Stimulated activated CD4-positive, alpha-beta T cell treated with anti-CD3 and anti-CD28 coated beads, Interleukin-2, amount 100 ng/mL, for 24 hours (primary cell): ENCODE measurements around the gene RASD1.

ENCODE experiments used
- DNase-seq, 2 donors: peaks; one replicate each; pipeline ENCODE4 v3.0.0-alpha.2; 2020

RASD1 gene

GRCh38 chr17:17526369-17526768 lies 30.2 kb upstream of the RASD1 start:
- no peak for DNase-seq

- DNase-seq = no peak
These were observed 29.8 kb upstream of the RASD1 start for GRCh38 chr17:17525956-17526355.

GRCh38 chr17:17525311-17525710 lies 29.1 kb upstream of the RASD1 start:
- DNase-seq = no peak

GRCh38 chr17:17523731-17524490 lies 27.7 kb upstream of the RASD1 start:
- DNase-seq = no peak

DNA sequence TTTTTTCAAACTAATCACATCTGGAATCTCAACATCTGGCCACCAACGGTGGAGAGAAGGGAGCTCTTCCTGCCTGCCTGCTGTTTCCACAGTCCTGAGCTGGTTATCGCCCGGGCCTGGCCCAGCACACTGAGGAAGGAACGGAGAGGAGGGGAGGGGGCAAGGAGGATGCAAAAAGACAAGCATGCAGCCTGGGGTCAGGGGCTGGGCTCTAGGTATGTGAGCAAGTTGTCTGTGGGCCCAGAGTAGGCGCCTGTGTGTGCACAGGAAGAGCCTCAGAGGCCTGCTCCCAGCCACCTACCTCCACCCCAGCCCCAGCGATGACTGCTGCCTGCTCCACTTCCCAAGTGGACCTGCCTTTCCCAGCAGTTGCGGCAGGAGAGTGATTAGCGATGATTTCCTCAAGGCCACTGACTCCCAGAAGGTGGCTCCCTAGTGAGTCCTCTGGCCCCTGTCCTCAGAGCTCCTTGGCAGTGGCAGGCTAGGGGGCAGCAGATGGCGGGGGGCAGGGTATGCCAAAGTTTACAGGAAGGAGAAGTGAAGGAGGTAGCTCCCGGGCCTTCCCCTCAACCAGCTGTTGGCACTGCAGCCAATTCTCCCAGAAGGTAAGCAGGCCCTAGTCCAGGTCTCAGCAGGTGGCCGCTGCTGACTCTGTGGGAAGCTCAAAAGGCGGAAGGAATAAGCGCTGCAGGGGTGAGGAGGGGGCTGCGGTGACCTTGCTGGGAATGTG lies 27.0 kb upstream of the RASD1 start:
- no peak for DNase-seq

- DNase-seq = no peak
These were observed 24.5 kb upstream of the RASD1 start for GRCh38 chr17:17520599-17521232.

DNA sequence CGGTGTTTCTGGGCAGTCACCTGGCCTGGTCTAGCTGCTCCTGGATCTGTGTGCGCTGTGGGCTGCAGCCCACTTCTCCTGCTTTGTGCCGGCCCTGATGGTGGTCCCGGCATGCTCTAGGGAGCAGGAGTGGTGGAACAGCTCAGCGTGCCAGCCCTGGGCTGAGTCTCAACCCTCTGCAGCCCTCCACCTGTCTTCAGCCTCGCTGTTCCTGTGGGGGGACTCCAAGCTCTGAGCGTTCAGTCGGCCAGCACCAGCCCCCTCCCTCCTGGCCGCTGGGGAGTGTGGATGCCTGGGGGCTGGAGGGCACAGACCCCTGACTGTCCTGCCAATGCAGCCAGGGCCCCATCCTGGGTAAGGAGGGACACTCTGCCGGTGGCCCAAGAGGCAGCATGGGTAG lies 23.7 kb upstream of the RASD1 start:
- DNase-seq = no peak

DNA sequence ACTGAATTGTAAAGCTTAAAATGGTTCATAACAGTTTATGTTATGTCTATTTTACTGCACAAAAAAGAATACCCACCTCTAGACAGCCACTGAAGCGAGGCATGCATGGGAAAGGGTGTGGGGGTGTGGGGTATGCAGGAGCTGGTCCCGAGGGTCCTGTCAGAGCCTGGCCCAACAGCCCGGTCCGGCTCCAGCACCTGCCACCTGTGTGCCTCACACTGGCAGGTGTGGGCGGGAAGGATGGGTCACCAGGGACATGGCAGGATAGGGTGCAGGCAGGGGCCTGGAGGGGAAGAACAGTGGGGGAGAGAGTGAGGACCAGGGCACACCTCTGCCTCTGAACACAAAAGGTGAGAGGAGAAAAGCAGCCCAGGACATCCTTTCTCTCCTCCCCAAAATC lies 22.8 kb upstream of the RASD1 start:
- DNase-seq = no peak

- no peak for DNase-seq
These were observed 21.8 kb upstream of the RASD1 start for GRCh38 chr17:17518014-17518413.

- DNase-seq = no peak
These were observed 20.9 kb upstream of the RASD1 start for GRCh38 chr17:17516941-17517720.

- DNase-seq = no peak
These were observed 20.0 kb upstream of the RASD1 start for GRCh38 chr17:17515934-17516930.

DNA sequence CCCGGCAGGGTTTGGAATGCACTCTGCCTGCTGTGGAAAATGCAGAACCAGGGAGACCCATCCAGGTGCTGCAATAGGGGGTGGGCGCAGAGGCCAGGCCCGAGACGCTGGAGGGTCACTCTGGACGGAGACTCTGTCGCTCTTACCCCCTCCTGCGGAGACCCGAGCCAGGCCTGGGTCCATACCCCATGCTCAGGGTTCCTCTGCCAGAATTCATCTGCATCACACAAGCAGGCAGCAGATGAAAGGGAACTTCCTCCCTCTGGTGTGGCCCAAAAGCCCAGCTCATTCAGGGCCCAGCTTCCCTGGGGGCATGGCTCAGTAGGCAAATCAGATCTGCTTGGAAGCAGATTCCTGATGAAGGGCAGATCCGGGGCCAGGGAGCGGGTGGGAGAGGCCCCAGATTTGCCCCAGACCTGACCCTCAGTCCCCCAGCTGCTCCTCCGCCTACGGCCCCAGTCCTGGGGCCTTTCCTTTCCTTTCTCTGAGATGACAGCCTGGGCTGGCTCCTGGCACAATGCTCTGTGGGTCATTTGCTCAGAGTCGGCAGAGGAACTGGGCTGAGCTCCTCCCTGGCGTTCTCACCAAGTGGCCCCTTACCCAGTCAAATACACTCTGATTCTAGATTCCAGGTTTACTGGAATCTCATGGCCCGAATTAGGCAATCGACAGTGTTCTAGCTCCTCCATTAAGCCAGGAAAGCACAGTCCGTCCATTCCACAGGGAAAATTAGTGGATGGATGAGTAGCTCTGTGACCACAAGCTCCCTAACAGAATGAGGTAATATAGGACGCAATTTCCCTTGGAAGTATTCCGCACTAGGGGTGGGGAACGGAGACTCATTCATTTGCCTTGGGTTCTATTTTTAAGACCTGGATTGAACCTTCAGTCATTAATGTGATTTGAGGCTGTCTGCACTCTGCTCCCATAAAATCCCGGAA lies 19.1 kb upstream of the RASD1 start:
- DNase-seq = no peak

- DNase-seq = no peak
These were observed 18.3 kb upstream of the RASD1 start for GRCh38 chr17:17514361-17514992.

DNA sequence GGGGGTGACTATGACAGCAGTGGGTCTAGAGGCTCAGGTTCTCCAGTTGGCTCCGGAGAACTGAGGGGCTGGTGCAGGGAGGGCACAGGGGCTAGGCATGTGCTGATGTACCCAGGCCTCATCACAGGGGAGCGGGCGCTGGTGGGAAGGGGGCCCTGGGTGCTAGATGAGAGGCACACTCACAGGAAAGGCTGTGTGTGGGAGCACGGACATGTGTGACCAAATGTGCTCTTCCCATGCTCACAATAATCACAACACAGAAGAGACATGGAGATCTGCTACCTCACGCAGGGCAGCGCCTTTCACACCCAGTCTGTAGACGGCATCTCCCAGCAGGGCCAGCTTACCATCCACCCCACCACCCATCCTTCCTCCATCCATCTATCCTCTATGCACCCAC lies 17.4 kb upstream of the RASD1 start:
- DNase-seq = no peak

DNA sequence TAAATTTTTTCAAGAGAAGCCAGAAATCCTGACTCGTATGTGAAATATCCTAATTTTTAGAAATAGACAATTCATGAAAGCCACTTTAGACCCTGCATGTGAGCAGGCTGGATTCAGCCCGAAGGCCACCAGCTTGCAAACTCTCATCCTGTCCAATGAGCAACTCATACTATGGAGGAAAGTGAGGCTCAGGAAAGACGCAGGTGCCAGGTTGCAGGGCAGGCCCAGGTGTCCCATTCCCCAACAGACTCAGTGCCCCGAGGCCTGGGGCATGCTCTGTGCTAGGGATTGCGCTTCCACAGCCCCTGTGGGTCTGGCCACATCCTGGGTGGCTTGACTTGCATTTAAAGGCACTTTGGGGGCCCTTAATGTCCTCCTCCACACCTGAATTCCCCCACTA lies 16.7 kb upstream of the RASD1 start:
- DNase-seq = no peak

DNA sequence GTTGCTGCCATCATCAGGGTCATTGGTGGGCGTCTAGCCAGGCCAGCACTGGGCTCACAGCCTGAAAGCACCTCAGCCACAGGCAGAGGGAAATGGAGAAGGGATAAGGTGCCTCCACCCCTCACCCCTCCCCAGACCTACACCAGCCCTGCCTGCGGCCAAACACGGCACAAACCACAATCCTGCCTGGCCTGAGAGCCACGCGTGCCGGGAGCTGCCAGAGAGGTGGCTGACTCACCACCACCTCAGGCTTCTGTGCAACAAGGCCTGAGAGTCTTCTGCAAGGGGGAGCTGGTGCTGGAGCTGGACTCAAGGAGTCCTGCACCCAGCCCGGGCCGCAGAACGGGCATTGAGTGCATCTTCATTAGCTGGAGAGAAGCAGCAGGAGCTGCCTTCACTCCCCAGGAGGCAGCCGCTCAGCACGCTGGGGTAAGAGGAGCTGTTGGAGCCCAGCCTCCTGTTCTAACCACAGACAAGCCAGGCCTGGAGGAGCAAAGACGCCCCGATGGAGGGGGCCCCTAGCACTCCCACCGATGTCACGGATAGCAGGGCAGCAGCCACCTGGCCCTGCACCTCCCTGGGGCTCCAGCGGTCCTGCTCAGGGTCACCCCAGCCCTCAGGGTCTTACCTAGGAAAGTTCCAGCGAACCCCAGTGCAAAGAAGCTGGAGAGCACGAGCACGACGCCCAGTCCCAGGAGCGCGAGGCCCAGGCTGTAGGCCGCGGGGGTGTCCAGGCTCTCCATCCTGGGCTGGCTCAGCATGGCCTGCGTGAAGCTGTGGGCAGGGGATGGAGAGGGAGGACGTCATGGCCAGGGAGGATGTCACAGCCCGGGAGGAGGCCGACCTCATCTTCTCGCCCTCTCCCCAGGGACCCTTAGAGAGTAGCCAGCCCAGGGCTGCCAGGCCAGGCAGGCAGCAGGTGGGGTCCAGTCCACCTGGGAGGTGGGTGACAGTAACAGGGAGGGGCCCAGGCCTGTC lies 16.0 kb upstream of the RASD1 start:
- DNase-seq = no peak

DNA sequence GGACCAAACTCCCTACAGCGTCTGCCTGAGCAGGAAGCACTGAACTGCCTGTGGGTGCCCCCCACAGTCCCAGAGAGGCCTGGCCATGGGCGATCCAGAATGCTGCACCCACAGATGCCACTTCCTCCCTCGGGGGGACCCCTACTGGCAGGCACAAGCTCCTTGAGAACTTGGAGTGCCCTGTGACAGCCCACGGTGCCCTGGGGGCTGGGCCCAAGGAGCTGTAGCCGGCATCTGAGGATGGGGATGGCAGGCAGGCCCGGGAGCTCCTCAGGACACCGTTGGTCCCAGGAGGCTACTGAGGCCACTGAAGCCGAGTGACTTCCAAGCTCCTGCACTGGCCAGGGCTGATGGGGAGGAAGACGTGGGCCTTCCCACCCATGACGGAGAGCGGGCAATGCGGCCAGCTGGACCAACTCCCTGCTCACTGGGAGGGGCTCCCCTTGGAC lies 15.1 kb upstream of the RASD1 start:
- no peak for DNase-seq

DNA sequence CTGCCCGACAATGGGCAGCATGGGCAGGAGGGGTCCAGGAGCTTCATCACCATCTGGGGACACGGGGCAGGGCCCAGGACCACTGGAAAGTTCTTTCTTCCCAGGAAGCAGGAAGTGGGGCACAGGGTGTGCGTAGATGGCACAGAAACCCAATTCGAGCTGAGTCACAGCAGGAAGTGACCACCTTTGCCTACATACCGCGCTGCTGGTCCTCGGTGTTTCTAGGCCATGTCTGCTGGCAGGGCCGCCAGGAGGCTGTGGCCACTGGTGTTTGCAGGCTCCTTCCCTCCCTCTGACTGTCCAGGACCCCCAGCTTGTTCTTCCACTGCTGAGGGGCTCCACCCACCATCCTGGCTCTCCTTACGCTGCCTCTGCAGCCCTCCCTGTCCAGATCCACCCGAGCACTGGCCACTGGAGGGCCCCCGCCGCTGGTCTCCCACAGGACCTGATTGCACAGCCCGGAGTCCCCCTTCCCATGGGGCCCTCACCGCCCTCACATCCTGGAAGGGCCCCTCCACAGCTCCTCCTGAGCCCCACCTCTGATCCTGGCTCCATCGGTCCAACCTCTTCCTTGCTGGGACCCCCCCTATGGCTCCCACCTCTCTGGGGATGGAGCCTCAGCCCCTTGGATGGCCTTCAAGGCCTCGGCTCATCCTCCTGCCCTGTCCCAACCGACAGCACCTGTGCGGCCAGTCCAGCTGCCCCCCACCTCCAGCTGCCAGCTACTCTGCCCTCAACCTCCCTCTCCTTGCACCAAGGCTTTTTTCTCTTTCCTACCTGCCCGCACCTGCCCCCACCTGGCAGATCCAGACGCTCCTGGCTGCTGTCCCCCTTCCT lies 14.5 kb upstream of the RASD1 start:
- no peak for DNase-seq
